Transverse colon (tissue), 4 donors: ENCODE results near the gene NAP1L4.

Source experiments
- CTCF ChIP-seq, 5 experiments: fragments of 200-600 bp in 3 of 5; fragments of 450-650 bp in 2 of 5; sonication (generic) in 3 of 5; IDR thresholded peaks; 1 replicate in 2 of 5; 2 replicates in 3 of 5; pipeline ENCODE4 v1.5.1; 2016 to 2017; ENCODE audit warnings: antibody characterized with exemption in 5 of 5, inconsistent platforms in 3 of 5, mild to moderate bottlenecking in 2 of 5, moderate library complexity in 1 of 5
- POLR2A ChIP-seq: fragments of 450-650 bp; IDR thresholded peaks from one replicate; pipeline ENCODE4 v1.6.1; 2016; ENCODE audit warnings: antibody characterized with exemption, mild to moderate bottlenecking, moderate library complexity
- POLR2AphosphoS5 ChIP-seq, 3 donors: sonication (generic); formaldehyde crosslinking; IDR thresholded peaks; one replicate each; pipeline ENCODE4 v1.6.1; 2016; ENCODE audit warnings: antibody characterized with exemption in 3 of 3

- TF ChIP-seq POLR2A, result no peak
- TF ChIP-seq CTCF (IDR thresholded peaks at IDR 0.05), result no peak
- TF ChIP-seq POLR2AphosphoS5 (IDR thresholded peaks at IDR 0.05), result no peak
These were observed 96.1 kb downstream of the NAP1L4 start for GRCh38 chr11:2896047-2896446.
